ENCODE measurements around the gene DNAJC21. TPM values are rescaled to one million over a fixed set of nuclear protein-coding genes. Genes with fewer than 3 reads are reported as not detected.

Gene DNAJC21
- total RNA-seq, 1 experiment from 2014 or later: 54.5 TPM

- peak; percentile 100 for ATAC-seq
- peaks cover 48% of the 10 kb centered on the region for H3K36me3 ChIP-seq (ENCODE audit: control insufficient read depth, insufficient read depth, low read length)
- in situ Hi-C loops (cut with HindIII; ENCODE audit: low pct_unique_long_range_greater_than_20kb, low sequenced_read_pairs): no loop called here
- ChIA-PET CTCF (interaction anchor here (0.6 to 0.7 kb wide), 2 partner anchors 14 to 88 kb away, joined by 3 to 5 read pairs; partner anchors contain the start of gene DNAJC21), POLR2A (interaction anchor here (0.6 to 2.4 kb wide), 4 partner anchors 11 to 840 kb away, joined by 3 to 17 read pairs (median 8); partner anchors contain the start of gene DNAJC21)
- H3K27me3 ChIP-seq (ENCODE audit: control insufficient read depth, insufficient read depth, low read length): no peaks in the 10 kb centered on the region
- peaks cover 12% of the 10 kb centered on the region for H3K4me1 ChIP-seq (ENCODE audit: control insufficient read depth, insufficient read depth, low read length)
- BruUV-seq (replicated peaks): no TSS peak
- peak; percentile 96 for DNase-seq (ENCODE audit: low read depth, low spot score)
- TF ChIP-seq POLR2AphosphoS5 (IDR thresholded peaks at IDR 0.05; ENCODE audit: low read depth, low read length) (peak; percentile 84), REST (IDR thresholded peaks at IDR 0.05; ENCODE audit: insufficient read depth in 1 of 2, low read depth in 2 of 2, low read length in 1 of 2) (0 out of 4 replicates have a peak, but pooled peaks of 1 of the 2 experiments have one; percentile 19), SIN3A (IDR thresholded peaks at IDR 0.05; ENCODE audit: borderline replicate concordance, insufficient read depth, low read depth, low read length) (peak; percentile 91; the same call in 1 of the 2 replicates), TCF7L2 (IDR thresholded peaks at IDR 0.05; ENCODE audit: low read depth, low read length) (peak; percentile 43; the same call in 1 of the 2 replicates)
- TF ChIP-seq, protein P1, sequence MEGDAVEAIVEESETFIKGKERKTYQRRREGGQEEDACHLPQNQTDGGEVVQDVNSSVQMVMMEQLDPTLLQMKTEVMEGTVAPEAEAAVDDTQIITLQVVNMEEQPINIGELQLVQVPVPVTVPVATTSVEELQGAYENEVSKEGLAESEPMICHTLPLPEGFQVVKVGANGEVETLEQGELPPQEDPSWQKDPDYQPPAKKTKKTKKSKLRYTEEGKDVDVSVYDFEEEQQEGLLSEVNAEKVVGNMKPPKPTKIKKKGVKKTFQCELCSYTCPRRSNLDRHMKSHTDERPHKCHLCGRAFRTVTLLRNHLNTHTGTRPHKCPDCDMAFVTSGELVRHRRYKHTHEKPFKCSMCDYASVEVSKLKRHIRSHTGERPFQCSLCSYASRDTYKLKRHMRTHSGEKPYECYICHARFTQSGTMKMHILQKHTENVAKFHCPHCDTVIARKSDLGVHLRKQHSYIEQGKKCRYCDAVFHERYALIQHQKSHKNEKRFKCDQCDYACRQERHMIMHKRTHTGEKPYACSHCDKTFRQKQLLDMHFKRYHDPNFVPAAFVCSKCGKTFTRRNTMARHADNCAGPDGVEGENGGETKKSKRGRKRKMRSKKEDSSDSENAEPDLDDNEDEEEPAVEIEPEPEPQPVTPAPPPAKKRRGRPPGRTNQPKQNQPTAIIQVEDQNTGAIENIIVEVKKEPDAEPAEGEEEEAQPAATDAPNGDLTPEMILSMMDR (IDR thresholded peaks at IDR 0.05): no peak
- H3K9me3 ChIP-seq (ENCODE audit: control insufficient read depth, insufficient read depth, low read depth, low read length): no peaks in the 10 kb centered on the region
- peak within 1 kb of the TSS; percentile 98 to 99 for H3K4me3 ChIP-seq (ENCODE audit: low read depth in 2 of 2, low read length in 2 of 2)
- intact Hi-C loops (cut with micrococcal nuclease; ENCODE audit: unreplicated experiment): no loop called here
- peak within 1 kb of the TSS; percentile 99 for H3K27ac ChIP-seq (ENCODE audit: low read length)
Observed at GRCh38 chr5:34915139-34915855, 14.1 kb upstream of the DNAJC21 start, which contains the start of the genes BRIX1 and RAD1. TSS of gene BRIX1 (plus strand) at chr5:34915711. CDS start at chr5:34915739, 28 bp downstream. TSS of gene RAD1 (minus strand) at chr5:34915504. CDS start at chr5:34914892, 612 bp downstream.

- Histone ChIP-seq H3K4me3 (ENCODE audit: low read depth in 2 of 2, low read length in 2 of 2) (peak overlapping the region; percentile 98 to 99), H3K36me3 (ENCODE audit: control insufficient read depth, insufficient read depth, low read length) (peaks cover 49% of the 10 kb centered on the region), H3K4me1 (ENCODE audit: control insufficient read depth, insufficient read depth, low read length) (peaks cover 12% of the 10 kb centered on the region), H3K27ac (ENCODE audit: low read length) (peak overlapping the region; percentile 99), H3K9me3 (ENCODE audit: control insufficient read depth, insufficient read depth, low read depth, low read length) (no peaks in the 10 kb centered on the region), H3K27me3 (ENCODE audit: control insufficient read depth, insufficient read depth, low read length) (no peaks in the 10 kb centered on the region)
- intact Hi-C loops (cut with micrococcal nuclease; ENCODE audit: unreplicated experiment) (no loop called here), in situ Hi-C loops (cut with HindIII; ENCODE audit: low pct_unique_long_range_greater_than_20kb, low sequenced_read_pairs) (no loop called here)
- TSS peak; percentile 89 for BruUV-seq (replicated peaks)
- no peak for DNase-seq (ENCODE audit: low read depth, low spot score)
- POLR2A ChIA-PET: interaction anchor here (1.3 to 2.4 kb wide), 2 partner anchors 14 to 18 kb away, joined by 3 to 17 read pairs; partner anchors contain the start of gene DNAJC21
- ATAC-seq: peak; percentile 9
- CTCF ChIA-PET: no interaction called here
- TF ChIP-seq TCF7L2 (IDR thresholded peaks at IDR 0.05; ENCODE audit: low read depth, low read length) (0 out of 2 replicates have a peak, but pooled peaks have one; percentile 6), SIN3A (IDR thresholded peaks at IDR 0.05; ENCODE audit: borderline replicate concordance, insufficient read depth, low read depth, low read length) (no peak; the same call in 1 of the 2 replicates), POLR2AphosphoS5 (IDR thresholded peaks at IDR 0.05; ENCODE audit: low read depth, low read length) (no peak; the same call in 1 of the 2 replicates), REST (IDR thresholded peaks at IDR 0.05; ENCODE audit: insufficient read depth in 1 of 2, low read depth in 2 of 2, low read length in 1 of 2) (no peak; a peak in 1 of 4 replicates)
- TF ChIP-seq, protein P1 (IDR thresholded peaks at IDR 0.05): no peak
Observed at GRCh38 chr5:34915856-34916192, 13.5 kb upstream of the DNAJC21 start.
